RCC 7860 (cell line): ENCODE measurements around the gene BCKDHA.

Experiments
- DNase-seq: peaks from one replicate; pipeline ENCODE4 v3.0.0-alpha.2; 2015; ENCODE audit warnings: low spot score
- FAIRE-seq: peaks from 2 replicates; lab custom pipeline; 2012; peaks lifted over from hg19 to GRCh38; lab: Jason Lieb, UNC

Gene BCKDHA

GRCh38 chr19:41397086-41398049 lies at the start of gene BCKDHA, which contains the start of gene EXOSC5:
TSS of gene BCKDHA (plus strand) at chr19:41397818. CDS start at chr19:41397828, 10 bp downstream.
TSS of gene EXOSC5 (minus strand) at chr19:41397359. CDS start at chr19:41397328, 31 bp downstream.
- peak; percentile 87 for FAIRE-seq
- DNase-seq = peak; percentile 98

GRCh38 chr19:41350735-41351338 lies 46.8 kb upstream of the BCKDHA start:
- no peak for FAIRE-seq

GRCh38 chr19:41351339-41352245 lies 46.0 kb upstream of the BCKDHA start:
- DNase-seq = no peak
- no peak for FAIRE-seq

More at GRCh38 chr19:41350735-41351338, 46.8 kb upstream of the BCKDHA start:
- no peak for DNase-seq

GRCh38 chr19:41352279-41352608 lies 45.4 kb upstream of the BCKDHA start:
- DNase-seq (no peak), FAIRE-seq (no peak)

GRCh38 chr19:41352609-41353465 lies 44.8 kb upstream of the BCKDHA start:
- peak; percentile 38 for DNase-seq
- FAIRE-seq = no peak

GRCh38 chr19:41353466-41354342 lies 43.9 kb upstream of the BCKDHA start, which contains the start of gene TGFB1:
TSS of gene TGFB1 (minus strand) at chr19:41353922. CDS start at chr19:41353044, 878 bp downstream.
- FAIRE-seq (no peak), DNase-seq (peak; percentile 68)

- FAIRE-seq = no peak
Measured at GRCh38 chr19:41354343-41354953, 43.2 kb upstream of the BCKDHA start.

GRCh38 chr19:41355035-41355434 lies 42.6 kb upstream of the BCKDHA start:
- no peak for DNase-seq
- FAIRE-seq = no peak

More at GRCh38 chr19:41354343-41354953, 43.2 kb upstream of the BCKDHA start:
- DNase-seq = no peak

- FAIRE-seq (no peak), DNase-seq (no peak)
Measured at GRCh38 chr19:41355802-41356201, 41.8 kb upstream of the BCKDHA start.

- FAIRE-seq (no peak), DNase-seq (no peak)
Measured at GRCh38 chr19:41356984-41357739, 40.5 kb upstream of the BCKDHA start.

GRCh38 chr19:41357746-41358145 lies 39.9 kb upstream of the BCKDHA start:
- FAIRE-seq = no peak
- no peak for DNase-seq

GRCh38 chr19:41359741-41360140 lies 37.9 kb upstream of the BCKDHA start:
- no peak for DNase-seq
- no peak for FAIRE-seq

- DNase-seq (no peak), FAIRE-seq (no peak)
Measured at GRCh38 chr19:41362143-41362847, 35.3 kb upstream of the BCKDHA start.

- DNase-seq = no peak
- no peak for FAIRE-seq
Measured at GRCh38 chr19:41363371-41363752, 34.3 kb upstream of the BCKDHA start.

GRCh38 chr19:41363753-41364523 lies 33.7 kb upstream of the BCKDHA start, which contains the start of gene B9D2:
TSS of gene B9D2 (minus strand) at chr19:41364149. CDS start at chr19:41363519, 630 bp downstream.
- FAIRE-seq = peak; percentile 76

More at GRCh38 chr19:41363753-41364523, 33.7 kb upstream of the BCKDHA start, which contains the start of gene B9D2:
- peak; percentile 94 for DNase-seq
